ENCODE data around the gene FOXS1.

The FOXS1 gene

GRCh38 chr20:31843881-31844280 is 1.5 kb downstream of the FOXS1 start:
- H3K4me3 ChIP-seq (ENCODE audit: low read depth, low read length) = no peak overlapping the region
- no peak for DNase-seq (ENCODE audit: low read depth, low spot score)
- CTCF ChIA-PET = interaction anchor here (0.9 to 17.4 kb wide), 4 partner anchors 12 to 188 kb away, joined by 3 to 242 read pairs (median 58); partner anchors contain the start of gene MYLK2
- TF ChIP-seq CTCF (IDR thresholded peaks at IDR 0.05; ENCODE audit: insufficient read depth, low read length, missing control alignments) = no peak
- POLR2A ChIA-PET = no interaction called here

DNA sequence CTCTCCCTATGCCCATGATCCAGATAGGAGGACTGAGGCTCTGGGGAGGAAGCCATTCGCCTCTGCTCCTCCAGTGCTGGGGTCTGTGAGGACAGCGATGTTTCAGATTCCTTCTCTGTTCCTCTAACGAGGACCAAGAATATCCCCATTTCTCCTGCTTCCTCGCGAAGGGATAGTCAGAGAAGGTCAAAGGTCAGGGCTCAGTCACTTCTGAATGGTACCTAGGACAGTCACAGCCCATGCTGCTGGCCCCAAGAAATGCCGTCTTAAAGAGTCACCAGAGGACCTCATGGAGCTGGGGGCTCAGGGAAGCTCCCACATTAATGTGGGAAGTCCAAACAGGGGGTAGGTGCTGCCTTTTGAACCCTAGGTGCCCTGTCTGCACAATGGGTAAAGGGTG is 2.1 kb downstream of the FOXS1 start:
- ChIA-PET POLR2A (no interaction called here), CTCF (interaction anchor here (1.5 to 17.4 kb wide), 3 partner anchors 13 to 188 kb away, joined by 4 to 242 read pairs (median 113); partner anchors contain the start of gene MYLK2)
- H3K4me3 ChIP-seq (ENCODE audit: low read depth, low read length) = no peak overlapping the region
- DNase-seq (ENCODE audit: low read depth, low spot score) = no peak
- TF ChIP-seq CTCF (IDR thresholded peaks at IDR 0.05; ENCODE audit: insufficient read depth, low read length, missing control alignments) = no peak

DNA sequence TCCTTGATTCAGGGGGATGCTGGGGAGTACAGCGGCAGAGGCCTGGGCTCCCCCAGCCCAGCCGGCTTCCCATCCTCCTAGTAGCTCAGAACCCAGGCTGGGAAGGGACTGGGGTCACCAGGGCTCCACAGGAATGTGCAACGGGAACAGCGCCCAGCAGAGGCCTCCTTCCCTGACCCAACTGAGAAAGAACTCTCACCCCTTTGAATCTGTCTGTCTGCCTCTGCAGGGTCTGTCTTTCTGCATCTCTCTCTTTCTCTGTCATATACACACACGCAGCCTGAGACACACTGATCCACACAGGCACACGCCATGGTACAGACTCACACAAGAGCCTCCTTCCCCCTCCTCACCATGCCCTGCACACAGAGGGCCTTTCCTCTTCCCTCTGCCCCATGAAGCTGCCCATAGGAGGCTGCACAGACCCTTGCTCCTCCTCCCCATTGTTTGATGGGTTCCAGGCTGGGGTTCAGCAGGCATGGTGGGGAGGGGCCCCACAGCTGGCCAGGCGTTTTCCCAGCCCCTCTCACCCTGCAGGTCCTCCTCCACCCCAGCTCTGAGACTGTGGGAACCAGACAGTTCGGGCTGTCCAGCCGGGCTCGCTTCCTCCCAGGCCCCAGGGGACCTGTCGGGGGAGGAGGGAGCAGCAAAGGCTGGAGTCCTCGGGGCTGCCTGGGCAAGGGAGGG is 2.8 kb downstream of the FOXS1 start:
- no peak for TF ChIP-seq CTCF (IDR thresholded peaks at IDR 0.05; ENCODE audit: insufficient read depth, low read length, missing control alignments)
- ChIA-PET CTCF (interaction anchor here (1.5 to 17.4 kb wide), 3 partner anchors 13 to 189 kb away, joined by 4 to 242 read pairs (median 113); partner anchors contain the start of gene MYLK2), POLR2A (no interaction called here)
- DNase-seq (ENCODE audit: low read depth, low spot score) = no peak
- peak overlapping the region; percentile 6; the same call in 1 of the 2 replicates for H3K4me3 ChIP-seq (ENCODE audit: low read depth, low read length)

DNA sequence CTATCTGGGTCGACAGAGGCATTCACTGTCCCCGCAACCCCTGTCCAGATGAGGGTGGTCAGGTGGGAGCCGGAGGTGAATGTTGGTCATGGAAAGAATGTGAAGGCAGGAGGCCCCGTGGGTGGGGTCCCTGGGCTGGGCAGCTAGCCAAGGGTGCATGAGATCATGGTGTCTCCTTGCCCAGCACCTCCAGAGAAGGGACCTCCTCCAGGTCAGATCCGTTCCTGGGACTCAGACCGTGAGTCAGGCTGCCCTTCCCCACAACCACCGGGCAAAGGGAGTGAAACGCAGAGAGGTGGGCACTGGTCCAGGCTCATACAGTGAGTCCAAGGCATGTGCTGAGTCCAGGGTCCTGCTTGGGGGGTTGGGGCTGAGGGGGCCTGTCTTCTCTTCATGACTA is 3.5 kb downstream of the FOXS1 start:
- ChIA-PET CTCF (interaction anchor here (7.1 to 17.4 kb wide), 2 partner anchors 14 to 22 kb away, joined by 113 to 242 read pairs; partner anchors contain the start of gene MYLK2), POLR2A (no interaction called here)
- no peak overlapping the region for H3K4me3 ChIP-seq (ENCODE audit: low read depth, low read length)
- no peak for TF ChIP-seq CTCF (IDR thresholded peaks at IDR 0.05; ENCODE audit: insufficient read depth, low read length, missing control alignments)
- no peak for DNase-seq (ENCODE audit: low read depth, low spot score)

DNA sequence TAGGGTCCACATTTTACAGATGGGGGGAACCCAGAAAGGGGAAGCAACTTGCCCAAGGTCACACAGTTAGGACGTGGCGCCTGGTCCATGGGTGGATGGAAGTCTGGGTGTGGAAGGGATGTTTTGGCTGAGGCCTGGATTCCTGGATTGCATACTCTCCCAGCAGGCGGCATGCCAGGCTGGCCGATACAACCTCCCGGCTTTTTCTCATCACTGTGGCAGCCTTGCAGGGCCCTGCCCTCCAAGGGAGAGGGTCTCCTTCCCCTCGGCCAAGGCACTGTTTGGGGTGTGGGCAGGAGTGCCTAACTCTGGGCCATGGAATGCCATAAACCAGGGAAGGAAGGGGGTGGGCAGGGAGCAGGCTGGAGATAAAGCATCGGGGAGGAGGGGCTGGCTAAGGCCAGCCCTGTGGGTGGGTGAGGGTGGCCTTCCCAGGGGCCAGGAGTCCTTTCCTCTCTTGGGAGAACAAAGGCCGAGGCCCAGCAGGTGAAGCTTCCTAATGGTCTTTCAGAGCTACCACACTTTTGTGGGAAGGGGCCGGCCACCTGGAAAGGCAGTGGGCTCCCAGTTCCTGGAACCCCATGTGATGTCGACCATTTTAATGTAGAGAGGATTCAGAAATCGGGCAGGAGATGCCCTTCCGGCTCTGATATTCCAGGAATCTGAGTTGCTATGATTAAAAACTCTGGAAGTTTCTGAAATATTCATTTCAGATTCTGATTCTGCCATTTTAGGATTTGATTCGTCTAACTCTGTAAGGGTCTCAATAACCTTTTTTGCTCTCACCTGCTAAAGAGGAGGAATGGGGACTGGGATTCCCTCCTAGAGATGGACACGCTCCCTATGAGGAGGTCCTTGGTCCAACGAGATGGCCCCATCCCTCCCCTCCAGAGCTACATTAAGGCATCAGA is 4.2 kb downstream of the FOXS1 start:
- ChIA-PET POLR2A (no interaction called here), CTCF (interaction anchor here (5.5 to 17.4 kb wide), 3 partner anchors 12 to 22 kb away, joined by 64 to 242 read pairs (median 113); partner anchors contain the start of gene MYLK2)
- DNase-seq (ENCODE audit: low read depth, low spot score) = no peak
- no peak overlapping the region for H3K4me3 ChIP-seq (ENCODE audit: low read depth, low read length)
- TF ChIP-seq CTCF (IDR thresholded peaks at IDR 0.05; ENCODE audit: insufficient read depth, low read length, missing control alignments) = no peak
